Measurements from ENCODE around the gene BMPR1B. TPM values are rescaled to one million over a fixed set of nuclear protein-coding genes. Genes with fewer than 3 reads are reported as not detected.

The BMPR1B gene
- total RNA-seq, 1 donor from 2014 or later, result 5.3 TPM

DNA sequence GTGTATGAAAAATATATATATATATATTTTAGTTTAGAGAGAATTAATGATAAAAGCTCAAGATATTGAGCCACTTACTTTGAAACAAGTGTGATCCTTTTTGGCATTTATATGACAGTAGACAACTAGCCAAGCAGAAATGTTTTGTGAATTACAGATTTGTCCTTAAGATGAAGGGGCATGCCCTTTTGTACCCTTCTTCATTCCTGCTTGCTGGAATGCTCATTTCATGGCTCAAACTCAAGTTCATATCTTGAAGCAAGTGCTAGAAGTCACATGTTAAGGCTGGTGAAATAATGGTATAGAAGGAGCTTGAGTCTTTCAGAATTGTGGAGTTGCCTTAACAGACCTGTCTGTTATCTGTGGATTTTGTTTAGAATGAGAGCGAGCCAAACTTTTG, 203.0 kb downstream of the BMPR1B start:
- DNase-seq (ENCODE audit: low spot score), result no peak

DNA sequence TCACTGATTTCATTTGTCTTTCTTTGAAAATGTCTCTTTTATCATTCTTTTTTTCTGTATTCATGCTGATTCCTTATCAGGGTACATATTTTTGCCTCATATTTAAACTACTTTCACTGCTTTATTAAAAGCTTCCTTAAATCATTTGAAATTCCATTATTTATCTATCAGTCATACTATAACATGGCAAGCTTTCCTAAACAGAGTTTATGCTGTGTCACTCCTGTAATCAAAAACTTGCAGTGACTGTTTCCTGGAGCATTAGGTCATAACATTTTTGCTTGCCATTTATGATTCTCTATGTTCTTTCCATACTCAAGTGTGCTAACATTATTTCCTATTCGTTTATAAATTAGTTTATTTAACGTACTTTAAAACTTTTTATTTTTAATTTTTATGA, 203.7 kb downstream of the BMPR1B start:
- no peak for DNase-seq (ENCODE audit: low spot score)

- DNase-seq (ENCODE audit: low spot score), result no peak
Observed at GRCh38 chr4:94962484-94962883, 204.7 kb downstream of the BMPR1B start.

- no peak for DNase-seq (ENCODE audit: low spot score)
Observed at GRCh38 chr4:94965852-94966251, 208.1 kb downstream of the BMPR1B start.

DNA sequence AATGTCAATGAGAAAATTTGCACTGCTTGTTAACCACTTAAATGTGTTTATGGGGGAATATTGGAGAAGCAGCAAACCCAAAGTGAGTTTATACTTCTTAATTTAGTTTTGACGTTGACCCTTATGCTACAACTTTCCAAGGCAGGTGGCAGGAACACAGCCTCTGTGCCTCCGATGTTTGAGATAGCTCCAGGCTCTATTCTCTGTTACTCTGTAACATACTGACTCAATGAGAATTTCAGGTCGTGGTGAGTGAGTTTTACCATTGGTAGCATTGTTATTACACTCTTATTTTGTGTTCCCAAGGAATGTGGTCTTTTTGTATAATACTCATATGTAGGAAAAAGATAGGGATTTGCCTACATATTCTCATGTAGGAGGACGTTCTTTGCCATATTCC, 210.7 kb downstream of the BMPR1B start:
- DNase-seq (ENCODE audit: low spot score), result no peak

GRCh38 chr4:94970650-94971049, 212.9 kb downstream of the BMPR1B start:
- DNase-seq (ENCODE audit: low spot score), result no peak

GRCh38 chr4:94974773-94975172, 217.0 kb downstream of the BMPR1B start:
- no peak for DNase-seq (ENCODE audit: low spot score)

- DNase-seq (ENCODE audit: low spot score), result no peak
Observed at GRCh38 chr4:94976371-94977011, 218.7 kb downstream of the BMPR1B start.

- no peak for DNase-seq (ENCODE audit: low spot score)
Observed at GRCh38 chr4:94978904-94979303, 221.1 kb downstream of the BMPR1B start.

- no peak for DNase-seq (ENCODE audit: low spot score)
Observed at GRCh38 chr4:94979621-94980020, 221.9 kb downstream of the BMPR1B start.

GRCh38 chr4:94995684-94996394, 238.1 kb downstream of the BMPR1B start:
- DNase-seq (ENCODE audit: low spot score), result no peak

DNA sequence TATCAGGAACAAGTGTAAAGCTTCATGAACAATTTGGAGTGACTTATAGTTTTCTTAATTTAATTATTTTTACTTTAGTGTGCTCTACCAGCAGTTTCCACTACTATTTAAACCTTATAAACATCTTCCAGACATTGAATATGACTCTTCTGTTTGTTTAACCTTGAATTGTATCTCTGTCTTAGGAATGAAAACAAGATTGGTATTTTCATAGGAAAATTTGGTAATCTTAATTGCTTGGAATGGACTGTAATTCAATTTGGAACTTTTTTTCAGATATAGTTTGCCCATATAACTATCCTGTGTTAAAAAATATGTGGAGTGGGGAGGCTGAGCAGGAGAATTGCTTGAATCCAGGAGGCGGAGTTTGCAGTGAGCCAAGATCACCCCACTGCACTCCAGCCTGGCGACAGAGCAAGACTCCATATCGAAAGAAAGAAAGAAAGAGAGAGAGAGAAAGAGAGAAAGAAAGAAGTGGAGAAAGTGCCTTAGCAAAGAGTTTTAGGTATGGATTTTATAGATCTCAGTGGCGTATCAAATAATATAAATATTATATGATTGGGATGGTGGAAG, 242.4 kb downstream of the BMPR1B start:
- DNase-seq (ENCODE audit: low spot score), result no peak

- DNase-seq (ENCODE audit: low spot score), result no peak
Observed at GRCh38 chr4:95004912-95005311, 247.2 kb downstream of the BMPR1B start.

GRCh38 chr4:95007998-95008397, 250.2 kb downstream of the BMPR1B start:
- no peak for DNase-seq (ENCODE audit: low spot score)

GRCh38 chr4:95013236-95013635, 255.5 kb downstream of the BMPR1B start:
- no peak for DNase-seq (ENCODE audit: low spot score)

DNA sequence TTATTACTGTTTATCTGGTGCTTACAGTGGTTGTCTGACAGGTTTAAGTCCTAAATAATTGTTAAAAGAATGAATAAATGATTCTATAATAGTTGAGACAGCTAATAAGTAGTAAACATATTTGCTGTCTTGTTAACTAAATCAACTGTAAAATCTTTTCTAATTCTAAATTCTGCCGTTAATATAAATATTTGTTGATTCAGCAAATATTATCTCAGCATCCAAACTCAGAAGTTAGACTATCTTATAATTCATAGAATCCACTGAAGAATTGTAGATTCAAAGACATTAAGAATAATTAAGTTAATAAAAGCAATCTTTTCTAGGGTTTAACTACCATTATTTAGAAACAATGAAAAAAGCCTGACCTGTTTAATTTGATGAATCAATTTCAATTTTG, 256.3 kb downstream of the BMPR1B start:
- no peak for DNase-seq (ENCODE audit: low spot score)

GRCh38 chr4:95017305-95018064, 259.7 kb downstream of the BMPR1B start:
- DNase-seq (ENCODE audit: low spot score), result no peak

GRCh38 chr4:95018785-95019184, 261.0 kb downstream of the BMPR1B start:
- no peak for DNase-seq (ENCODE audit: low spot score)

DNA sequence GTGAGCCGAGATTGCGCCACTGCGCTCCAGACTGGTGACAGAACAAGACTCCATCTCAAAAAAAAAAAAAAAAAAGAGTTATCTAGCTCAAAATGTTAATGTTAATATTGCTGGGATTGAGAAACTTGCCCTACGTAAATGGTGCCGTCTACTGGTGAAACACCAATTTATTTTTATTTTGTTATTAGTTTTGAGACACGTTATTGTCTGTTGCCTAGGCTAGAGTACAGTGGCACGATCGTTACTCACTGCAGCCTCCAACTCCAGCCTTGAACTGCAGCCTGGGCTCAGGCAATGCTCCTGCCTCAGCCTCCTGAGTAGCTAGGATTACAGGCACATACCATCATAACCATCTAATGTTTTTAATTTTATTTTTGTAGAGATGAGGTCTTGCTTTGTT, 262.8 kb downstream of the BMPR1B start:
- no peak for DNase-seq (ENCODE audit: low spot score)

GRCh38 chr4:95021099-95021498, 263.3 kb downstream of the BMPR1B start:
- DNase-seq (ENCODE audit: low spot score), result no peak

- DNase-seq (ENCODE audit: low spot score), result no peak
Observed at GRCh38 chr4:95023110-95023509, 265.4 kb downstream of the BMPR1B start.

DNA sequence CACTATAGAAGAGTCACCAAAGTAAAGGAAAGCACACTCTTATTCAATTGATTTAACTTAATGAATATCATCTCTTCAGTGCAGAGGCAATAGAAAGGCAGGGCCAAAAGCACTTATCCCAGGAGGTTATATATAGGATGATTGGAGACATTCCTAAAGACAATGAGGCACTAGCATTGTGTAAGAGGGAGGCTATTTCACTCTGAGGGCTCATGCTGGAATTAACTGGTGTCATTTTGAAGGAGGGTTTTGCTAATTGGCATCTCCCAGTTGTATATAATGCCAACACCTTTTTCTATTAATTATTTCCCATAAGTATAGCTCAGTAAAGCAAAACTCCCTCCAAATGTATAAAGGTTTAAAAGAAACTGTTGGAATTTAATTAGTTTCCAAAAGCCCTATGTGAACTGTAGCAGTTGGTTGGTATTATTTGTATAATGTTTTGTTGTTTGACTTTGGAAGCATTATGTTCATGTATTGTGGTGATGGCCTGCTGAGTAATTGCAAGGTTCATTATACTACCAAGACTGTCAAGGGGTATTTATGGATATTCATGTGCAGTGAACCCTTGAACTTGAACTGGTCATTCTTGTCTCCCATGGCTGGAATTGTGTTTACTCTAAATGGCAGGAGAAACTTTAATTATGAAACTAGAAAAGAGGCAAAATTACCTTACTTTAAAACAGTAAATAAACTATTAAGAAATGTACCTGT, 270.3 kb downstream of the BMPR1B start:
- DNase-seq (ENCODE audit: low spot score), result no peak
